Stimulated activated CD4-positive, alpha-beta T cell treated with anti-CD3 and anti-CD28 coated beads, Interleukin-4, amount 100 ng/mL, for 24 hours (primary cell): ENCODE results near the gene SPATA13.
A peak's percentile ranks its signal among the peaks of the same experiment; 100 is the strongest.

Source experiments
- DNase-seq: peaks from one replicate; pipeline ENCODE4 v3.0.0-alpha.2; 2020

Gene SPATA13

GRCh38 chr13:24226762-24227161, 66.2 kb downstream of the SPATA13 start:
- no peak for DNase-seq

- peak; percentile 49 for DNase-seq
Observed at GRCh38 chr13:24228852-24229458, 68.4 kb downstream of the SPATA13 start.

GRCh38 chr13:24230428-24231072, 70.0 kb downstream of the SPATA13 start:
- no peak for DNase-seq

GRCh38 chr13:24231377-24231776, 70.9 kb downstream of the SPATA13 start:
- no peak for DNase-seq

GRCh38 chr13:24232037-24232436, 71.5 kb downstream of the SPATA13 start:
- DNase-seq, result no peak

- DNase-seq, result no peak
Observed at GRCh38 chr13:24232474-24232873, 72.0 kb downstream of the SPATA13 start.

- no peak for DNase-seq
Observed at GRCh38 chr13:24233351-24233901, 72.9 kb downstream of the SPATA13 start.

GRCh38 chr13:24234200-24234915, 73.8 kb downstream of the SPATA13 start:
- DNase-seq, result no peak

GRCh38 chr13:24237356-24237755, 76.8 kb downstream of the SPATA13 start:
- DNase-seq, result no peak

- no peak for DNase-seq
Observed at GRCh38 chr13:24241336-24241735, 80.8 kb downstream of the SPATA13 start.

- no peak for DNase-seq
Observed at GRCh38 chr13:24242100-24242499, 81.6 kb downstream of the SPATA13 start.

GRCh38 chr13:24243302-24243701, 82.8 kb downstream of the SPATA13 start:
- no peak for DNase-seq

- no peak for DNase-seq
Observed at GRCh38 chr13:24244802-24245201, 84.3 kb downstream of the SPATA13 start.

- no peak for DNase-seq
Observed at GRCh38 chr13:24247016-24247415, 86.5 kb downstream of the SPATA13 start.

- no peak for DNase-seq
Observed at GRCh38 chr13:24249624-24250023, 89.1 kb downstream of the SPATA13 start.

GRCh38 chr13:24250376-24251057, 90.0 kb downstream of the SPATA13 start:
- DNase-seq, result no peak

- DNase-seq, result peak; percentile 85
Observed at GRCh38 chr13:24251525-24251924, 91.0 kb downstream of the SPATA13 start.

- no peak for DNase-seq
Observed at GRCh38 chr13:24252136-24252535, 91.6 kb downstream of the SPATA13 start.

- DNase-seq, result no peak
Observed at GRCh38 chr13:24253520-24254145, 93.1 kb downstream of the SPATA13 start.

GRCh38 chr13:24254146-24254841, 93.8 kb downstream of the SPATA13 start:
- DNase-seq, result peak; percentile 59

GRCh38 chr13:24257497-24257896, 97.0 kb downstream of the SPATA13 start:
- DNase-seq, result no peak

GRCh38 chr13:24261566-24261965, 101.0 kb downstream of the SPATA13 start:
- no peak for DNase-seq
